Measurements from ENCODE around the gene SLC4A4.

The SLC4A4 gene

DNA sequence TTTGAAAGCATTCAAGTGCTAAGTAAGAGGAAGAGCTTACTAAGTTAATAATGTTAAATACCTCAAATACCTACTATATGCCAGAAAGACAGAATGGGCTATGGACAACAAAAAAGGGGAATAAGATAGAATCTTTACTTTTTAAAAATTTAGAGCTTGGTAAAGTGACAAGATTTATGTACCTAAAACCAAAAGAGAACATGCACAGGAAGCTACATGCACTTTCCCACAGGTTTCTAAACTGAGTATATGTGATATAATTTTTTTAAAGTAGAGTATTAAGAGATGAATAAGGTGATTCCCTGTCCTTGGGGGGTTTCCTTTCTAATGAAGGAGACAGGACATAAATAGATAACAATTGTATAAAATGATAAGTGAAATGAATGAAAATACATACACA, 30.7 kb downstream of the SLC4A4 start:
- no peak overlapping the region for H3K4me3 ChIP-seq

DNA sequence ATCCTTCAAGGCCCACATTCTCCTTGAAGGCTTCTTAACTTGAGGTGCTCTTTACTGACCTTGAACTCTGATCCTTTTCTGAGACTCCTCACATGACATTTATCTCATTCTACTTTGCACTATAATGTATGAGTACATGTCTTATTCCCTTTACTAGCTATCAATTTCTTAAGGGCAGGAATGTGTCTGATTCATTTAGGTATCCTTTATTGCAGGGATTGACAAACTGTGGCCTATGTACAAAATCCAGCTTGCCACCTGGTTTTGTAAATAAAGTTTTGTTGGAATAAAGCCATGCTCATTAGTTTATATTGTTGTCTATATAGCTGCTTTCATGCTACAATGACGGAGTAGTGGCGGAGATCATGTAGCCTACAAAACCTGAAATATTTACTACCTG, 36.7 kb downstream of the SLC4A4 start:
- TF ChIP-seq, protein P1, sequence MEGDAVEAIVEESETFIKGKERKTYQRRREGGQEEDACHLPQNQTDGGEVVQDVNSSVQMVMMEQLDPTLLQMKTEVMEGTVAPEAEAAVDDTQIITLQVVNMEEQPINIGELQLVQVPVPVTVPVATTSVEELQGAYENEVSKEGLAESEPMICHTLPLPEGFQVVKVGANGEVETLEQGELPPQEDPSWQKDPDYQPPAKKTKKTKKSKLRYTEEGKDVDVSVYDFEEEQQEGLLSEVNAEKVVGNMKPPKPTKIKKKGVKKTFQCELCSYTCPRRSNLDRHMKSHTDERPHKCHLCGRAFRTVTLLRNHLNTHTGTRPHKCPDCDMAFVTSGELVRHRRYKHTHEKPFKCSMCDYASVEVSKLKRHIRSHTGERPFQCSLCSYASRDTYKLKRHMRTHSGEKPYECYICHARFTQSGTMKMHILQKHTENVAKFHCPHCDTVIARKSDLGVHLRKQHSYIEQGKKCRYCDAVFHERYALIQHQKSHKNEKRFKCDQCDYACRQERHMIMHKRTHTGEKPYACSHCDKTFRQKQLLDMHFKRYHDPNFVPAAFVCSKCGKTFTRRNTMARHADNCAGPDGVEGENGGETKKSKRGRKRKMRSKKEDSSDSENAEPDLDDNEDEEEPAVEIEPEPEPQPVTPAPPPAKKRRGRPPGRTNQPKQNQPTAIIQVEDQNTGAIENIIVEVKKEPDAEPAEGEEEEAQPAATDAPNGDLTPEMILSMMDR (IDR thresholded peaks at IDR 0.05) = no peak
- H3K27ac ChIP-seq = no peak overlapping the region
- no peak overlapping the region for H3K4me3 ChIP-seq
- DNase-seq (ENCODE audit: low spot score) = no peak

More for the DNA sequence above, 30.7 kb downstream of the SLC4A4 start:
- H3K27ac ChIP-seq = no peak overlapping the region
- no peak for DNase-seq (ENCODE audit: low spot score)
- TF ChIP-seq, protein P1 (IDR thresholded peaks at IDR 0.05) = no peak

DNA sequence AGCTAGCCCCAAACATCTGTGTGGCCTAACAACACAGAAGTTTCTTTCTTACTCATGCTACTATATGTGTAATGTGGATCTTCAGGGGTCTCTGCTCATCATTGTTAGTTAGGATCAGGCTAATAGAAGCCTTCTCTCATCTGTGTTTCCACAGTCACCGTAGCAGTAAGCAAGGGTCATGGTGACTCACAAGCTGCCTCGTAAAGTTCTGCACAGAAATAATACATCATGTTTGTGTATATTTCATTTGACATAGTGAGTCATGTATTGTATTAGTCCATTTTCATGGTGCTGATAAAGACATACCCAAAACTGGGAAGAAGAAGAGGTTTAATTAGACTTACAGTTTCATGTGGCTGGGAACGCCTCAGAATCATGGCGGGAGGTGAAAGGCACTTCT, 38.7 kb downstream of the SLC4A4 start:
- Histone ChIP-seq H3K27ac (no peak overlapping the region), H3K4me3 (no peak overlapping the region)
- TF ChIP-seq, protein P1 (IDR thresholded peaks at IDR 0.05) = no peak
- DNase-seq (ENCODE audit: low spot score) = no peak

DNA sequence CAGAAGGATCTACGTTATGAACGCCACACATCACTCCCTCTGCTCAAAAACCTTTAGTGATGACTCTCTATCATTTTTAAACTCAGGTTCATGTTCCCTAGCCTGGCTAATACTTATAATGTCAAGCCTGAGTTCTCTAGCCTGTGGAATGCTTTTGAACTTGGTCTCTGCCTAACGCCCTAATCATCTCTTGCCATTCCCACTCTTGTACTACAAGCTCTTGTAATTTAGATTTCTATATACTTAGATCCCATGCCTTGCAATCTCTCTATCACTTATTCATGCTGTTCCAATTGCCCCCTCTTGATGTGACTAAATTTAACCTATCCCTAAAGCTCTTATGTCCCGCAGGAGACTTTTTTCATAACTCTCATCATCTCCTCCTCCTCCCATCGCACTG, 40.3 kb downstream of the SLC4A4 start:
- no peak overlapping the region for H3K4me3 ChIP-seq
- TF ChIP-seq, protein P1 (IDR thresholded peaks at IDR 0.05) = no peak
- H3K27ac ChIP-seq = no peak overlapping the region
- no peak for DNase-seq (ENCODE audit: low spot score)

DNA sequence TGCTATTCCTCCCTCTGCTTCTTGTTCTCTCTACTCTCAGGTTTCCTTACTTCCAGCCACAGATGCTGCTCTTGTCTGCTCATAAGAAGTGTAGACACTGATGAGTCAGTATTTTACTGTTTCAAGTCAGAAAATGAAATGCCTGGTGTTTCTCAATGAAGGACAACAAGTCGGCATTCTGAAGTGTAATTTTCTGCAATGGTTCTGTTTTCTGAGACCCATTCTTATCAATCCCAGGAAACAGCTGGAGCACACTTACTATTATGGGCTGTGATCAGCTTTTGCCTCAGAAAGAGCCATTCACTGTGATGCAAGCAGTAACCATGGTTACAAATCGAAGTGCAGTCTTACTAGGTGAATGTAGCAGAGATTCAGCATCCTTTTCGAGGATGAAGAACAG, 42.0 kb downstream of the SLC4A4 start:
- TF ChIP-seq, protein P1 (IDR thresholded peaks at IDR 0.05) = no peak
- Histone ChIP-seq H3K27ac (no peak overlapping the region), H3K4me3 (no peak overlapping the region)
- DNase-seq (ENCODE audit: low spot score) = no peak

DNA sequence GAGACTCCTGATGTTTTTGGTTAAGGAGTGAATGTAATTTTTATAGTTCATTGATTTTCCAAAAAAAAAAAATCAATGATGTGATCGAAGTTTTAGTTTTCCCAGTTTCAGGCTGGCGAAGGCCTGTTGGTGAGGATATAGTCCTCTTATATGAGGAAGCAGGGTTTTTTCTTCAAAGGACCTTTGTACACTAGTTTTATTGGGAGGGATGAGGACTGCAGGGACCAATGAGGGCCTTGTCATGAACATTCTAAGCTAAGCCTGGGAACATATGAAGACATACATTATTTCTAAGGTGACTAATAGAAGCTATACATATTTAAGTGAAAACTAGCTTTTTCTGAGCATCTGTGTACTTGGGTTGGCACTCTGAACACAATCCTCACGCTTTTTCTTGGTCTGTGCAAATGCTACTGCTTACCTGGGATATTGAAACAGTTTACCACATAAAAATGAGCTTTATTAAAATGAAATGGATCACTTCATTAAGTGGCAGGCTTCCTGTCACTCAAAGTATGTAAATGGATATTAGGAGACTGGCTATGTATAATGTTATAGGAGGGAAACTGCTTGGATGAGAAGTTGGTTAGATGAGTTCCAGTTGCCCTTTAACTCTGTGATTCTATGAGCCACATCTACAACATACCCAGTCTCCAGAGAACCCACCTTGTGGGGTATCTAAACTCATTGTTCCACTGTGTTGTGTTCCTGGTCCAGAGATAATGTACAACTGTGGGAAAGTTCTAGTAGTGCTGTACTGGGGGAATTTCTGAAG, 43.5 kb downstream of the SLC4A4 start:
- TF ChIP-seq, protein P1 (IDR thresholded peaks at IDR 0.05) = no peak
- no peak overlapping the region for H3K4me3 ChIP-seq
- no peak for DNase-seq (ENCODE audit: low spot score)
- no peak overlapping the region for H3K27ac ChIP-seq

DNA sequence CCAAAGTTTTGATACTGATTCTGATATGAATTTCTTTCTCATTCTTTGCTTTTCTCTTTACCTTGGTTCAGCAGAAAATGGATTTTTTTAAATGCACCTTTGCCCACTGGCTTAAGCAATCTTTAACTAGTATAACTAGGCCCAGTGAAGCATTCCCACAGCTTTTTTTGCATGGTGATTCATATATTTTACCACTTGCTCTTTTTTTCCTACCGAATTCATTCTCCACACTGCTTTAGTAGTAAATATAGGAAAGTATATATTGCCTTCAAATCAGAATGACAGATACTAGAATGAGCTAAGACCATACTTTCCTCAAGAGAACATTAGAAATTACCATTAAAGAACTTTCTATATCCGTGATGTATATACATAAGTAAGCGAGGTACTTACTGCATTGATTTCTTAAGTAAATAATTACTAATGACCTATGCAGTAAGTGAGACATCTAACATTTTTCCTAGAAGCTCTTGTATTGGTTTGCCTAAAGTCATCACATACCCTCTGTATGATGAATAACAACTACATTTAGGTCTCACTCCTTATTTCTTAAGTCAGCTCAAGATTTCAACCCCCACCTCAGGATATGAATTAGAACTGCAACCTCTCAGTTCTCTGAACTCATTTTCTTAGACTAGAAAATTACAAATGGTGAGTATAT, 44.2 kb downstream of the SLC4A4 start:
- no peak for DNase-seq (ENCODE audit: low spot score)
- TF ChIP-seq, protein P1 (IDR thresholded peaks at IDR 0.05) = no peak
- Histone ChIP-seq H3K27ac (no peak overlapping the region), H3K4me3 (no peak overlapping the region)

Measured in coronary artery (tissue), 2 donors.